ENCODE results near the gene ARL16. TPM values are rescaled to one million over a fixed set of nuclear protein-coding genes. Genes with fewer than 3 reads are reported as not detected.

ARL16 gene
- total and polyA plus RNA-seq, 2 of the 8 experiments (the other 6 are each of a cell fraction or from before 2014, with no cell fraction given): 37.0 to 60.8 TPM

- no peak within 1 kb of the TSS for H2BK15ac ChIP-seq (ENCODE audit: low read length)
- peaks cover 3 to 14% of the 10 kb centered on the region in 2 experiments for H4K20me1 ChIP-seq (replicated peaks in 1 of 2; ENCODE audit: control insufficient read depth in 1 of 2, insufficient read depth in 2 of 2, low read length in 2 of 2)
- peak within 1 kb of the TSS; percentile 87 to 96 for H3K4me2 ChIP-seq (ENCODE audit: insufficient read depth in 1 of 2, low read depth in 2 of 2, low read length in 2 of 2)
- no peak within 1 kb of the TSS for H2BK120ac ChIP-seq (replicated peaks; ENCODE audit: low read depth, low read length)
- CTCF ChIA-PET (ENCODE audit: partially characterized antibody): interaction anchor here (0.6 kb wide), 1 partner anchor 19 kb away, joined by 5 read pairs; no protein-coding TSS in a partner anchor
- peak within 1 kb of the TSS; percentile 51 to 75 (median 63) for H3K9ac ChIP-seq (replicated peaks in 1 of 4; ENCODE audit: extremely low read depth in 1 of 4, low read depth in 3 of 4, low read length in 3 of 4)
- peak within 1 kb of the TSS; percentile 83 for H4K8ac ChIP-seq (ENCODE audit: extremely low read depth, insufficient read depth, low read length)
- no peak within 1 kb of the TSS for H2AFZ ChIP-seq (ENCODE audit: low read length)
- FAIRE-seq: no peak
- H3K23ac ChIP-seq (ENCODE audit: insufficient read length): no peak within 1 kb of the TSS
- POLR2A ChIA-PET (ENCODE audit: partially characterized antibody): interaction anchor here (0.7 to 25.9 kb wide), 8 partner anchors 3 to 231 kb away, joined by 3 to 436 read pairs (median 4); partner anchors contain the start of genes ARL16, HGS, MRPL12 and SLC25A10
- no peak within 1 kb of the TSS for H2BK20ac ChIP-seq (ENCODE audit: low read length)
- no peak within 1 kb of the TSS for H3K27ac ChIP-seq (ENCODE audit: low read depth, low read length)
- H3K27me3 ChIP-seq (replicated peaks in 1 of 4; ENCODE audit: control insufficient read depth in 3 of 4, extremely low read depth in 1 of 4, insufficient read depth in 3 of 4, low read length in 3 of 4): no peaks in the 10 kb centered on the region; a peak in 2 of 7 replicates
- H3K23me2 ChIP-seq (ENCODE audit: low read depth, low read length): peaks cover 20% of the 10 kb centered on the region
- H3K36me3 ChIP-seq (ENCODE audit: control insufficient read depth in 2 of 4, insufficient read depth in 4 of 4, low read length in 3 of 4): peaks cover 3 to 13% (median 6%) of the 10 kb centered on the region in 4 experiments; a peak in 6 of 8 replicates
- peak in 1 of 2 experiments; percentile 85 for DNase-seq (ENCODE audit: low read depth in 1 of 2, low spot score in 2 of 2)
- no peak within 1 kb of the TSS for H3K14ac ChIP-seq (ENCODE audit: insufficient read length)
- H3K4me3 ChIP-seq (ENCODE audit: extremely low read depth in 1 of 4, insufficient read depth in 2 of 4, low read depth in 3 of 4, low read length in 4 of 4): peak within 1 kb of the TSS; percentile 48 to 86 (median 60)
- peaks cover 10% of the 10 kb centered on the region for H3K79me1 ChIP-seq (ENCODE audit: low read depth, low read length)
- no peak within 1 kb of the TSS for H2AK5ac ChIP-seq (ENCODE audit: low read depth, low read length)
- peaks cover 0 to 24% (median 18%) of the 10 kb centered on the region in 4 experiments; a peak in 5 of 7 replicates for H3K4me1 ChIP-seq (replicated peaks in 1 of 4; ENCODE audit: control insufficient read depth in 3 of 4, insufficient read depth in 4 of 4, low read length in 3 of 4)
- peak within 1 kb of the TSS; percentile 32 for H3K18ac ChIP-seq (ENCODE audit: extremely low read depth, low read length)
- peak within 1 kb of the TSS; percentile 54; the same call in 1 of the 2 replicates for H2BK5ac ChIP-seq (ENCODE audit: low read depth, low read length)
- H3K79me2 ChIP-seq (ENCODE audit: control insufficient read depth in 1 of 2, insufficient read depth in 2 of 2, low read length in 2 of 2): peaks cover 0 to 7% of the 10 kb centered on the region in 2 experiments; a peak in 1 of 4 replicates
- no peak within 1 kb of the TSS for H4K91ac ChIP-seq (replicated peaks; ENCODE audit: insufficient read length, low read length)
- H3K4ac ChIP-seq (replicated peaks; ENCODE audit: insufficient read length, low read depth, low read length): peak within 1 kb of the TSS; percentile 69
- 5% methylated on average over 37 of the region's 89 CpGs; no CpG with 5 or more reads in 1 of the 2 experiments for WGBS, 2 experiments (ENCODE audit: extremely low coverage in 1 of 2, insufficient coverage in 1 of 2, insufficient read length in 1 of 2, insufficient replicate concordance in 2 of 2, low coverage in 1 of 2, low lambda C conversion rate in 2 of 2, missing lambda C conversion rate in 1 of 2)
- no peak within 1 kb of the TSS for H3K56ac ChIP-seq (replicated peaks; ENCODE audit: insufficient read length, low read depth, low read length)
- H2BK12ac ChIP-seq (ENCODE audit: low read depth, low read length): 0 out of 2 replicates have a peak within 1 kb of the TSS, but pooled peaks have one; percentile 78
- peak within 1 kb of the TSS; percentile 65 for H4K5ac ChIP-seq (ENCODE audit: insufficient read length, low read depth, low read length)
- no peaks in the 10 kb centered on the region for H3K9me3 ChIP-seq (ENCODE audit: insufficient read depth in 2 of 2, low read depth in 1 of 2, low read length in 1 of 2)
- TF ChIP-seq SIN3A (conservative IDR thresholded peaks at IDR 0.05 in 1 of 2, IDR thresholded peaks at IDR 0.05 in 1 of 2; ENCODE audit: low read depth in 1 of 2, low read length in 2 of 2) (no peak), CBX8 (IDR thresholded peaks at IDR 0.05; ENCODE audit: borderline replicate concordance, low read depth, low read length) (no peak), BACH1 (IDR thresholded peaks at IDR 0.05; ENCODE audit: low read length) (no peak), POU5F1 (IDR thresholded peaks at IDR 0.05; ENCODE audit: low read depth, low read length) (no peak), MAX (IDR thresholded peaks at IDR 0.05) (peak; percentile 65), BRCA1 (IDR thresholded peaks at IDR 0.05; ENCODE audit: low read depth, low read length) (no peak), EGR1 (IDR thresholded peaks at IDR 0.05; ENCODE audit: borderline replicate concordance, low read depth, low read length) (0 out of 2 replicates have a peak, but pooled peaks have one; percentile 13), RBBP5 (IDR thresholded peaks at IDR 0.05; ENCODE audit: borderline replicate concordance, low read depth, low read length) (peak; percentile 3; the same call in 1 of the 2 replicates), CBX5 (IDR thresholded peaks at IDR 0.05; ENCODE audit: low read depth, low read length) (no peak), JUND (IDR thresholded peaks at IDR 0.05; ENCODE audit: low read length) (no peak), NANOG (IDR thresholded peaks at IDR 0.05; ENCODE audit: insufficient read depth, low read depth, low read length, poor library complexity, severe bottlenecking) (no peak)
These were observed 28.3 kb upstream of the ARL16 start, which contains the start of gene SLC25A10 for GRCh38 chr17:81711814-81712467. Gene SLC25A10, plus strand, starts transcription at chr17:81712284. Its CDS starts 143 bp downstream, at chr17:81712427.
